BLaER1 treated with 17β-estradiol and CSF1 and Interleukin-3, amounts not matched to agents 10 nM and 100 nM (cell line): ENCODE data around the gene PTGFRN.
A peak's percentile ranks its signal among the peaks of the same experiment; 100 is the strongest.
"Not testable (repeated sequence)": the region's sequence is repeated elsewhere in the genome, so short reads cannot be mapped to it uniquely, and the experiment has no call there.

Experiments
- H3K27ac ChIP-seq, 11 experiments: shearing (Covaris generic); formaldehyde crosslinking; 2 replicates each; pipeline ENCODE4 v1.8.1; 2022
- H3K27me3 ChIP-seq, 11 experiments: shearing (Covaris generic); formaldehyde crosslinking; 2 replicates each; pipeline ENCODE4 v1.8.1; 2022
- H3K36me3 ChIP-seq, 11 experiments: shearing (Covaris generic); formaldehyde crosslinking; 2 replicates each; pipeline ENCODE4 v1.8.1; 2022
- H3K4me1 ChIP-seq, 10 experiments: shearing (Covaris generic); formaldehyde crosslinking; 2 replicates each; pipeline ENCODE4 v1.8.1; 2022
- H3K4me2 ChIP-seq, 11 experiments: shearing (Covaris generic); formaldehyde crosslinking; 2 replicates each; pipeline ENCODE4 v1.8.1; 2022
- H3K4me3 ChIP-seq, 10 experiments: shearing (Covaris generic); formaldehyde crosslinking; 2 replicates each; pipeline ENCODE4 v1.8.1; 2022
- H3K9ac ChIP-seq, 11 experiments: shearing (Covaris generic); formaldehyde crosslinking; 2 replicates each; pipeline ENCODE4 v1.8.1; 2022
- H3K9me3 ChIP-seq, 11 experiments: shearing (Covaris generic); formaldehyde crosslinking; replicated peaks in 1 of 11; 2 replicates each; pipeline ENCODE4 v1.8.1; 2022
- H4K20me1 ChIP-seq, 11 experiments: shearing (Covaris generic); formaldehyde crosslinking; 2 replicates each; pipeline ENCODE4 v1.8.1; 2022
- Cebpa-rat ChIP-seq, 11 experiments: shearing (Covaris generic); IDR thresholded peaks; 2 replicates each; pipeline ENCODE4 v1.8.1; 2022

PTGFRN gene

GRCh38 chr1:116923421-116923820, 13.7 kb downstream of the PTGFRN start:
- Histone ChIP-seq H3K9ac (no peak overlapping the region), H4K20me1 (no peaks in the 10 kb centered on the region), H3K4me1 (peaks cover 0 to 19% (median 0%) of the 10 kb centered on the region in 10 experiments; a peak in 5 of 20 replicates), H3K27ac (no peak overlapping the region), H3K4me2 (peak overlapping the region in 1 of 11 experiments; percentile 46; a peak in 2 of 22 replicates), H3K4me3 (no peak overlapping the region), H3K36me3 (no peaks in the 10 kb centered on the region; a peak in 1 of 22 replicates), H3K9me3 (no peaks in the 10 kb centered on the region; a peak in 1 of 22 replicates), H3K27me3 (no peaks in the 10 kb centered on the region)
- TF ChIP-seq Cebpa-rat (IDR thresholded peaks at IDR 0.05), result no peak

- H4K20me1 ChIP-seq, result no peaks in the 10 kb centered on the region
- no peak overlapping the region for H3K27ac ChIP-seq
- no peaks in the 10 kb centered on the region for H3K27me3 ChIP-seq
- no peaks in the 10 kb centered on the region; a peak in 1 of 22 replicates for H3K36me3 ChIP-seq
- peaks cover 0 to 9% (median 0%) of the 10 kb centered on the region in 10 experiments; a peak in 3 of 20 replicates for H3K4me1 ChIP-seq
- TF ChIP-seq Cebpa-rat (IDR thresholded peaks at IDR 0.05), result no peak
- no peak overlapping the region for H3K4me2 ChIP-seq
- H3K4me3 ChIP-seq, result no peak overlapping the region
- H3K9ac ChIP-seq, result no peak overlapping the region
- no peaks in the 10 kb centered on the region; a peak in 1 of 22 replicates for H3K9me3 ChIP-seq
Measured at GRCh38 chr1:116927049-116927798, 17.5 kb downstream of the PTGFRN start.

GRCh38 chr1:116929961-116930592, 20.4 kb downstream of the PTGFRN start:
- Histone ChIP-seq H3K36me3 (no peaks in the 10 kb centered on the region), H3K4me3 (no peak overlapping the region), H3K27ac (no peak overlapping the region), H3K27me3 (no peaks in the 10 kb centered on the region), H3K9me3 (no peaks in the 10 kb centered on the region), H4K20me1 (no peaks in the 10 kb centered on the region), H3K9ac (no peak overlapping the region), H3K4me1 (peaks cover 10 to 20% (median 14%) of the 10 kb centered on the region in 10 experiments), H3K4me2 (no peak overlapping the region)
- no peak for TF ChIP-seq Cebpa-rat (IDR thresholded peaks at IDR 0.05)

GRCh38 chr1:116931016-116931918, 21.6 kb downstream of the PTGFRN start:
- Histone ChIP-seq H3K36me3 (no peaks in the 10 kb centered on the region), H3K27ac (no peak overlapping the region), H3K9ac (no peak overlapping the region), H3K4me2 (no peak overlapping the region), H3K4me3 (no peak overlapping the region), H3K27me3 (no peaks in the 10 kb centered on the region), H4K20me1 (no peaks in the 10 kb centered on the region), H3K4me1 (peaks cover 10 to 22% (median 15%) of the 10 kb centered on the region in 10 experiments), H3K9me3 (no peaks in the 10 kb centered on the region)
- TF ChIP-seq Cebpa-rat (IDR thresholded peaks at IDR 0.05), result no peak

- Histone ChIP-seq H3K27me3 (no peaks in the 10 kb centered on the region), H3K27ac (peak overlapping the region in 2 of 11 experiments; percentile 0 to 9; a peak in 2 of 22 replicates), H3K4me3 (no peak overlapping the region), H3K36me3 (no peaks in the 10 kb centered on the region), H3K9me3 (no peaks in the 10 kb centered on the region), H3K4me2 (peak overlapping the region; percentile 1 to 54 (median 35); a peak in 18 of 22 replicates), H3K9ac (no peak overlapping the region), H3K4me1 (peaks cover 10 to 22% (median 15%) of the 10 kb centered on the region in 10 experiments), H4K20me1 (no peaks in the 10 kb centered on the region)
- TF ChIP-seq Cebpa-rat (IDR thresholded peaks at IDR 0.05), result no peak
Measured at GRCh38 chr1:116933606-116934515, 24.1 kb downstream of the PTGFRN start.

GRCh38 chr1:116934586-116935207, 25.0 kb downstream of the PTGFRN start:
- Histone ChIP-seq H3K4me2 (peak overlapping the region in 4 of 11 experiments; percentile 26 to 47 (median 37); a peak in 5 of 22 replicates), H3K4me3 (no peak overlapping the region), H3K9me3 (no peaks in the 10 kb centered on the region), H3K4me1 (peaks cover 10 to 22% (median 15%) of the 10 kb centered on the region in 10 experiments), H3K27ac (0 out of 22 replicates have a peak overlapping the region, but pooled peaks of 1 of the 11 experiments have one; percentile 7), H3K36me3 (no peaks in the 10 kb centered on the region), H3K9ac (no peak overlapping the region), H3K27me3 (no peaks in the 10 kb centered on the region), H4K20me1 (no peaks in the 10 kb centered on the region)
- TF ChIP-seq Cebpa-rat (IDR thresholded peaks at IDR 0.05), result peak in 3 of 11 experiments; percentile 15 to 27 (median 16); a peak in 1 of 22 replicates

GRCh38 chr1:116938216-116938615, 28.5 kb downstream of the PTGFRN start:
- H3K36me3 ChIP-seq, result peaks cover 0 to 7% (median 0%) of the 10 kb centered on the region in 11 experiments; a peak in 1 of 22 replicates
- no peak overlapping the region for H3K27ac ChIP-seq
- peaks cover 21 to 42% (median 39%) of the 10 kb centered on the region in 10 experiments for H3K4me1 ChIP-seq

GRCh38 chr1:116939780-116940543, 30.2 kb downstream of the PTGFRN start:
- Histone ChIP-seq H3K4me2 (peak overlapping the region in 4 of 11 experiments; percentile 36 to 74 (median 54); a peak in 6 of 22 replicates), H3K36me3 (peaks cover 0 to 18% (median 0%) of the 10 kb centered on the region in 11 experiments; a peak in 6 of 22 replicates), H3K4me1 (peaks cover 10 to 28% (median 24%) of the 10 kb centered on the region in 10 experiments; a peak in 19 of 20 replicates)
- not testable (repeated sequence) for H3K9me3 ChIP-seq, H3K27ac ChIP-seq, H3K9ac ChIP-seq, H3K27me3 ChIP-seq, H4K20me1 ChIP-seq, H3K4me3 ChIP-seq

More at GRCh38 chr1:116938216-116938615, 28.5 kb downstream of the PTGFRN start:
- Histone ChIP-seq H3K9me3 (no peaks in the 10 kb centered on the region), H3K4me2 (no peak overlapping the region), H4K20me1 (no peaks in the 10 kb centered on the region), H3K27me3 (no peaks in the 10 kb centered on the region), H3K4me3 (no peak overlapping the region), H3K9ac (no peak overlapping the region)
- no peak for TF ChIP-seq Cebpa-rat (IDR thresholded peaks at IDR 0.05)
